CD4-positive, alpha-beta T cell treated with Interleukin-2 at 100 ng/mL for 4 hours (primary cell): ENCODE measurements around the gene CERS6.
"Not testable (repeated sequence)": the region's sequence is repeated elsewhere in the genome, so short reads cannot be mapped to it uniquely, and the experiment has no call there.

Experiments used
- DNase-seq: peaks from one replicate; pipeline ENCODE4 v3.0.0-alpha.2; 2020; ENCODE audit warnings: low spot score

CERS6 gene, protein sequence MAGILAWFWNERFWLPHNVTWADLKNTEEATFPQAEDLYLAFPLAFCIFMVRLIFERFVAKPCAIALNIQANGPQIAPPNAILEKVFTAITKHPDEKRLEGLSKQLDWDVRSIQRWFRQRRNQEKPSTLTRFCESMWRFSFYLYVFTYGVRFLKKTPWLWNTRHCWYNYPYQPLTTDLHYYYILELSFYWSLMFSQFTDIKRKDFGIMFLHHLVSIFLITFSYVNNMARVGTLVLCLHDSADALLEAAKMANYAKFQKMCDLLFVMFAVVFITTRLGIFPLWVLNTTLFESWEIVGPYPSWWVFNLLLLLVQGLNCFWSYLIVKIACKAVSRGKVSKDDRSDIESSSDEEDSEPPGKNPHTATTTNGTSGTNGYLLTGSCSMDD

DNA sequence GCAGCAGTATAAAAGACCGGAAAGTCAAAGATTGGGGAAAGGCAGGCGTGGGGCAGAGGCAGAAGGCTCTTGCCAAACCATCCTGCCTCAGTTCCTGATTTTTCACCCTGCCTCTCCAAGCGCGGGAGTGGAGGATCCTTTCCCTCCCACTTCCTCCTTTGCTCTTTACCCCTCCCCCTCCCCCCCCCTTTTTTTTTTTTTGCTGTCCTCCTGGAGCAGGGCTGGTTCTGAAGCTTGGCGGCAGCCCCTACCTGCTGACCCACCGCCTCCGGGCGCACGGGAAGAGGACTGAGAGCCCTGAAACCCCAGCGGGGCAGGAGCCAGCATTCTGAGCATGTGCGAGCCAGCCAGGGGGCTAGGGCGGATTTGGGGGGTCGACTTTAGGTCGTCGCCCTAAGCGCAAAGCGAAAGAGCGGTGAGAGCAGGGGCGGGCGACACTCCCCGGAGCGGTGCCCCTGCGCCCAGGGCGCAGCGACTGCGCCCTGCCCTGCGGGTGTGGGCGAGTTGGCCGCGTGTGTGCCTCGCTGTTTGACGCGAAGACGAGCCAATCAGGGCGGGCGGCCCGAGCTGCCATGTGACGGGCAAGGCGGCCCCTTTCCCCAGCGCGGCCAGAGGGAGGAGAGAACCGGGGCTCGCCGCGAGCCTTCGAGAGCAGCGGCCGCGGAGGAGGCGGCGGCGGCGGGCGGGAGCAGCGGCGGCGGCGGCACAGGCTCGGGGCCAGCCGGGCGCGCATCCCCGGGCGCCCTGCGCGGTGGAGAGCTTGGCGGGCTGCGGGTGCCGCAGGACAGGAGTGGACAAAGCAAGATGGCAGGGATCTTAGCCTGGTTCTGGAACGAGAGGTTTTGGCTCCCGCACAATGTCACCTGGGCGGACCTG is at the start of gene CERS6:
TSS of gene CERS6 (plus strand) at position 628 of the 876 bp plus-strand sequence. CDS start at position 805, 177 bp downstream.
- peak; percentile 72 for DNase-seq

DNA sequence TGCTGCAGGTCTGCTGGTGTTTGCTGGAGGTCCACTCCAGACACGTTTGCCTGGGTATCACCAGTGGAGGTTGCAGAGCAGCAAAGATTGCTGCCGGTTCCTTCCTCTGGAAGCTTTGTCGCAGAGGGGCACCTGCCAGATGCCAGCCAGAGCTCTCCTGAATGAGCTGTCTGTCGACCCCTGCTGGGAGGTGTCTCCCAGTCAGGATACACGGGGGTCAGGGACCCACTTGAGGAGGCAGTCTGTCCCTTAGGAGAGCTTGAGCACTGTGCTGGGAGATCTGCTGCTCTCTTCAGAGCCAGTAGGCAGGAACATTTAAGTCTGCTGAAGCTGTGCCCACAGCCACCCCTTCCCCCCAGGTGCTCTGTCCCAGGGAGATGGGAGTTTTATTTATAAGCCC is 43.8 kb upstream of the CERS6 start:
- not testable (repeated sequence) for DNase-seq

DNA sequence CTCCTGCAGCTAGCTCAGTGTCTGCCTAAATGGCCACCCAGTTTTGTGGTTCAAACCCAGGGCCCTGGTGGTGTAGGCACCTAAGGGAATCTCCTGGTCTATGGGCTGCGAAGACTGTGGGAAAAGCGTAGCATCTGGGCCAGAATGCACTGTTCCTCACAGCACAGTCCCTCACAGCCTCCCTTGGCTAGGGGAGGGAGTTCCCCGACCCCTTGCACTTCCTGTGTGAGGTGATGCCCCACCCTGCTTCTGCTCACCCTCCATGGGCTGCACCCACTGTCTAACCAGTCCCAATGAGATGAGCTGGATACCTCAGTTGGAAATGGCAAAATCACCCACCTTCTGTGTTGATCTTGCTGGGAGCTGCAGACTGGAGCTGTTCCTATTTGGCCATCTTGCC is 43.0 kb upstream of the CERS6 start:
- not testable (repeated sequence) for DNase-seq

GRCh38 chr2:168416555-168416954 is 39.5 kb upstream of the CERS6 start:
- DNase-seq: no peak

- no peak for DNase-seq
Measured at GRCh38 chr2:168422584-168422983, 33.5 kb upstream of the CERS6 start.

GRCh38 chr2:168424112-168424951 is 31.7 kb upstream of the CERS6 start:
- DNase-seq: no peak

DNA sequence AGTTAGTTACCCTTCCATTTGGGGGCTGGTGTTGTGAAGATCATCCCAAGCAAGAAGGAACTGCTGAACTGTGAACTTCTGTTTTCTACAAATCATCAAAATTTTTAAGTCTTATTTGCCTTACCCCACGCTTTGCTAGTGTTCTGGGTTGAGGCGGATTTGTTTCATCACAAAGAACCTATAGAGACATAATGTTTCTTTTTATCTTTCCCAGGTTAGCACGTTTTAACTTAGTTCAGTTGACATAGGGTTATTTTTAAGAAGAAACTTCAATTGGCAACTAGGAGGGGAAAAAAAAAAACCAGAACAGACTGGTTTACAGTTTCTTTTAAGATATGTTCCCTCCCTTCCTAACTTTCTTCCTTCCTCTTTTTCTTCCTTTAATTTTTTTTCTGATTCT is 31.1 kb upstream of the CERS6 start:
- no peak for DNase-seq

DNA sequence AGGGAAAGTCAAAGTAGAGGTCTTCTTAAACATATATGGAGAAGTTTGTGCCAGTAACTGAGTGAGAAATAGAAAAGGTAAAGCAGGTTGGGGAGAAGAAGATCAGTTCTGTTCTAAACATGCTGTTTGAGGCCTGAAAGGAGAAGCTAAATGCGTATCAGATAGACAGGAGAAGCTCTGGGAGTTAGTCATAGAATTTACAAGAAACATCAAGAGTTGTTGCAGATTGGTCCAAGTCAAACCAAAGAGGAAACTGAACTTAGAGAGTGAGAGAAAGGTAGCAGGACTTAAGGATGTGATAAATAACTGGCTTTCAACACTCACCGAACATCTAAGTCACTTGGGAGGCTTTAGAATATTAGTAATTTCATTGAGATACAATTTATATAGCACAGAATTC is 29.2 kb upstream of the CERS6 start:
- DNase-seq: no peak

GRCh38 chr2:168427451-168427850 is 28.6 kb upstream of the CERS6 start:
- DNase-seq: no peak

GRCh38 chr2:168428431-168428830 is 27.6 kb upstream of the CERS6 start:
- DNase-seq: no peak

- DNase-seq: no peak
Measured at GRCh38 chr2:168429988-168430387, 26.1 kb upstream of the CERS6 start.

GRCh38 chr2:168430431-168430830 is 25.6 kb upstream of the CERS6 start:
- no peak for DNase-seq

DNA sequence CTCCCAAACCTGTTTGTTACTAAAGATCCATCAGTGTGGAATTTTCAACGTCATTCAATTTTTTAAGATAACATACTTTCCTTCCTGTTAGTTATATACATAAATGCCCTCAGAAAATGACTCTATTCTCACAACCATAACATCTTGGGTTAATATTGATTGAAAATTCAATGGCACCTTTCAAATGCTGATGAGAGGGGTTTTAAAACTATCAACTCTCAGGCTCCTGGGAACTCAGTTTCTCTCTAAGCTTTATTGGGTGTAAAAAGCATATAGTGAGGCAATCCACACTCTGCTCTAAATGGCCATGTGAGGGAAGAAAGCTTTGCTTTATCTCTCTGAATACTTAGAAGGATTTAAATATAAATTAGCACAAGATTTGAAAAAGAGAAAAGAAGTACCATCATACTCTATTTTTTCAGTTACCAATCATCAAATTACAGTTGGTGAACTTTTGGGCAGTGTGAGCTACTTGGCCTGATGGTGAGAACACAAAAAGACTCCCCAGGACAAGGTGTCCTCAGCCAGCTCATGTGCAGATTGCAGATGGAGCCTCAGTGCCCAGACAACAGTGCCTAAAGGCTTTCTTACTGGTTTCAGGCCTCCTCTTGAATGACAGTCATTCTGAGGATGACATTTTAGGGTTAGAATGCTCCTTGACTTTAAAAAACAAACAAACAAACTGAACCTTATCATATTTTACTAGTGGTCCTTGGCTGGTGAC is 24.6 kb upstream of the CERS6 start:
- DNase-seq: no peak

DNA sequence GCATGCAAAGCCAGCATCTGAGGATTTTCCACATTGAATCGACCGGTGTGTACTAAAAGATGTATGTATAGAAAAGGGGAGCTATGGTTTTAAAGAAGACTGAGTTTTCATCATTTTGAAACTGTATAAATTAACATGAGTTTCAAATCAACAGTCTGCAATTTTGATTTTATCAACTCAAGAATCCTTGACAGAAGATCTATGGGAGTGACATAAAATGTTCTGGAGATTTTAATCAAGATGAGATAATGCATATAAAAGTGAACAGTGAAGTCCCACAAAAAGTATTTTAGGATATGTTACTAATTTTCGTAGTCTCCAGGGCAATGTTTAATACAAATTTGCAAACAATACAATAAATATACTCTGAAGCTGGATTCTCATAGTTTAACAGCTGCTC is 24.0 kb upstream of the CERS6 start:
- DNase-seq: no peak

- peak; percentile 26 for DNase-seq
Measured at GRCh38 chr2:168432565-168433186, 23.4 kb upstream of the CERS6 start.

GRCh38 chr2:168433527-168433926 is 22.5 kb upstream of the CERS6 start:
- DNase-seq: no peak

DNA sequence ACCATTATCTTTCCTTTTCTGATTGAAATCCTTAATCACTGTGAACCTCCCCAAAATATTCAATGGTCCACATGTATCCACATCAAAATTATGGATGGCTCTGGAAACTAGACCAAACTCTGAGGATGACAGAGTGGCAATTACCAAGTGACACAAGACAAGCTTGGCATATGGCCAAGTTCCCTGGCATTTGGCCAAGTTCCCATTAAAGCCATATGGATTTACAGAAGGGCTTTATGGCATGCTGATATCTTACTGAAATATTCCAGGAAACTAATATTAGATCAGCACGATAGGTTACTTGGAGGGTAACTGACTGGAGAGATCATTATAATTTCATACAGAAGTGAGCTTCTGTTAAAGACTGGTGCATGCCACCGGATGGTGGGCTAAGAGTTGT is 21.9 kb upstream of the CERS6 start:
- DNase-seq: no peak

DNA sequence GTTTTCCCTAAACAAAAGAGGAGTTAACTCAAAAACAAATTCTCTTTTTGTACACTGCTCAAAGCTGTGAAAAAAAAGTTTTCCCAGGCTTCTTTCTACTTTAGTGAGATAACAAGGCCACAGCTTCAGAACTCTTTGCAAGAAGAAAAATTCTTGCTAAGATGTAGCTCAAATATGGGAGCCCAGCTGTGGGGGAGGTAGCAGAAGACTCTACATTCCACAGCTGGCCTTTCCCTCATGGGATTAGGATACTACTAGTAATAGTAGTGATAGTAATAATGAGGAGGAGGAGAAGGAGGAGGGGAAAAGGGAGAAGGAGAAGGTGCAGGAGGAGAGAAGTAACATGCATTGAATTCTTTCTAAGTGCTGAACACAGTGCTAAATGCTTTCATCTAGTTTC is 19.2 kb upstream of the CERS6 start:
- DNase-seq: no peak

DNA sequence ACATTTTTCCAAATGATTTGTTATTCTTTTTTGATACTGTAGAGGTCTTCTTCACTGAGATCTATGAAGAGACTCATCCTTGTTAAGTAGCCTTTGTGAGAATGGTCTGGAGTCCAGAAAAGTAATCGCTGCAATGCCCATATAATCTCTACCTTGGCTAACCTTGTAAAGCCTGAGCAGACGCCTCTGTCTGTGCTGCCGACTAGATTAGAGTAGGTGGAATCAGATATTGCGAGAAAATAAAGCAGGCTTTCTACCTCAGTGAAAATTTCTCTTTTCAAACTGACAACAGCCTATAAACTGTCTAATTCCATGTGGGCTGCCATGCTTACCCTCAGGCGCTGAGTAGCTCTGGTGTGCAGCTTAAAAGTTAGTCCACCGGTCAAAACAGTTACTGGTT is 17.5 kb upstream of the CERS6 start:
- no peak for DNase-seq

DNA sequence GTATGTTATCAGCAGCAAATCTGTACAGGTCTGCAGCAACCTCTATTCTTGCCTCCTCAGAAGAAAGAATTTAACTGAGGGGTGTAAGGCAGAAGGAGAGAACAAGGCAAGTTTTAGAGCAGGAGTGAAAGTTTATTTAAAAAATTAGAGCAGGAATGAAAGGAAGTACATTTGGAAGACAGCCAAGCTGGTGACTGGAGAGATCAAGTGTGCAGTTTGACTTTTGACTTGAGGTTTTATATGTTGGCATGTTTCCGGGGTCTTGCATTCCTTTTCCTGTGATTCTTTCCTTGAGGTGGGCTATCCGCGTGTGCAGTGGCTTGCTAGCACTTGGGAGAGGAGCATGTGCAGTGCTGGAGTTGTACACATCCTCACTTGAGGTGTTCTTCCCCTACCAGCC is 16.5 kb upstream of the CERS6 start:
- DNase-seq: no peak

GRCh38 chr2:168441214-168441872 is 14.7 kb upstream of the CERS6 start:
- DNase-seq: no peak
